ENCODE results near the gene CITED2.
A peak's percentile ranks its signal among the peaks of the same experiment; 100 is the strongest.
"Not testable (repeated sequence)": the region's sequence is repeated elsewhere in the genome, so short reads cannot be mapped to it uniquely, and the experiment has no call there.

Gene CITED2

DNA sequence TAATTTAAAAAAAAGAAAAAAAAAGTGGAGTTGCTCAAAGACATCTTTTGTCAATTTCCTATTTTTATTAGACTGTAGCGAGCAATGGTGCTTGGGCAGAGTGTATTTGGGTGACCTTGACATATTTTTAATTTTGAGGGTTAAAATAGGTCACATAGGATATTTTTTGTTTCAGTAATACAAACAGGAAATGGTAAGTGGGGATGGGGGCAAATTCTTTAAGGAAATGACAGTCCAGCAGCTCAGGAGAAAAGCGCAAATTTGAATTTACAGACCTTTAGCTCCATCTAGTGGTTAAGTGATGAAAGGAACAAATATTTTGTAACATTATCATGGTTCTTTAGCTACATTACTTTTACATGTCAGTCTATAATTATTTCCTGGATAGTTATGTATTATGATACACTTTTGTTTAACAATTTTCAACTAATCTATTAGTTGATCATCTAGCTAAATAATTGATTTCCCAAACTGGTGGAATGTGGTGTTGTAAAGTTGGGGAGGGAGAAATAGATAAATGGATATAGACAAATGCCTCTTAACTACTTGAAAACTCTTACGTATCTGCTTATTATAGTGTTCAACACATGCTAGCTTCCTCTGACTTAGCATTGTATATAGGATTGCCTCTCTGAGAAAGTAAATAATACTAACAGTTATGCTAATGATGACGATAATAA is 10.0 kb downstream of the CITED2 start:
- DNase-seq (ENCODE audit: low read depth in 2 of 2): no peak

DNA sequence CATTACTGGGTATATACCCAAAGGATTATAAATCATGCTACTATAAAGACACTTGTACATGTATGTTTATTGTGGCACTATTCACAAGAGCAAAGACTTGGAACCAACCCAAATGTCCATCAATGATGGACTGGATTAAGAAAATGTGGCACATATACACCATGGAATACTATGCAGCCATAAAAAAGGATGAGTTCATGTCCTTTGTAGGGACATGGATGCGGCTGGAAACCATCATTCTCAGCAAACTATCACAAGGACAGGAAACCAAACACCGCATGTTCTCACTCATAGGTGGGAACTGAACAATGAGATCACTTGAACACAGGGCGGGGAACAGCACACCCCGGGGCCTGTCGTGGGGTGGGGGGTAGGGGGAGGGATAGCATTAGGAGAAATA is 10.7 kb downstream of the CITED2 start:
- DNase-seq (ENCODE audit: low read depth in 2 of 2): not testable (repeated sequence)

- DNase-seq (ENCODE audit: low read depth in 2 of 2): not testable (repeated sequence)
These were observed 11.3 kb downstream of the CITED2 start for GRCh38 chr6:139363123-139363522.

- DNase-seq (ENCODE audit: low read depth in 2 of 2): no peak
These were observed 13.2 kb downstream of the CITED2 start for GRCh38 chr6:139361211-139361610.

GRCh38 chr6:139356924-139357323 is 17.5 kb downstream of the CITED2 start:
- no peak for DNase-seq (ENCODE audit: low read depth in 2 of 2)

GRCh38 chr6:139355777-139356445 is 18.5 kb downstream of the CITED2 start:
- no peak for DNase-seq (ENCODE audit: low read depth in 2 of 2)

- DNase-seq (ENCODE audit: low read depth in 2 of 2): no peak
These were observed 19.3 kb downstream of the CITED2 start for GRCh38 chr6:139355172-139355571.

GRCh38 chr6:139354189-139354588 is 20.3 kb downstream of the CITED2 start:
- no peak for DNase-seq (ENCODE audit: low read depth in 2 of 2)

DNA sequence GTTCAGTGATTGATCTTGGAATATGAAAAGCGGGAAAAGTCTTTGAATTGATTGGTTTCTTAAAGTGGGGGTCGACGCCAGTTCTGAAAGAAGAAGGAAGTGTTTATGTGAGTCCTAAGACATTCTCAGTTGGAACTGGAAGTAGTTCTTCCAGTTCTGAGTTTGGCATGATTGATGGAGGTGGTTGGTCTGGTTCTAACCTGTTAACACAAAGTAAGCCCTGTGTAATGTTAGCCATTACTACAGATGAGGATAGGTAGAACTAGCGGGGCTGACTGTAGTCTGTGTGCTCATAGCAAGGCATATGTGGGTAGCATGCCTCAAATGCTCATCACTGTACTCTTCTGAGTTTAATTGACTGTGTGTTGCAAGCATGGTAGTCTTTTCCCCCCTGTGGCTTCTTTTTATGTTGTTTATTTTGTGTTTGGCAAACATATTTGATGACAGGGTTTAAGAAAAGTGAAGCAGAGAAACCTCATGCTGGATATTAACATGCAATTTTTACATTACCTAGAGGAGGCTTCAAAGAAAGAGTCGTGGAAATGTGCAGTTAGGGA is 24.9 kb downstream of the CITED2 start:
- DNase-seq (ENCODE audit: low read depth in 2 of 2): no peak

GRCh38 chr6:139346392-139346791 is 28.1 kb downstream of the CITED2 start:
- no peak for DNase-seq (ENCODE audit: low read depth in 2 of 2)

DNA sequence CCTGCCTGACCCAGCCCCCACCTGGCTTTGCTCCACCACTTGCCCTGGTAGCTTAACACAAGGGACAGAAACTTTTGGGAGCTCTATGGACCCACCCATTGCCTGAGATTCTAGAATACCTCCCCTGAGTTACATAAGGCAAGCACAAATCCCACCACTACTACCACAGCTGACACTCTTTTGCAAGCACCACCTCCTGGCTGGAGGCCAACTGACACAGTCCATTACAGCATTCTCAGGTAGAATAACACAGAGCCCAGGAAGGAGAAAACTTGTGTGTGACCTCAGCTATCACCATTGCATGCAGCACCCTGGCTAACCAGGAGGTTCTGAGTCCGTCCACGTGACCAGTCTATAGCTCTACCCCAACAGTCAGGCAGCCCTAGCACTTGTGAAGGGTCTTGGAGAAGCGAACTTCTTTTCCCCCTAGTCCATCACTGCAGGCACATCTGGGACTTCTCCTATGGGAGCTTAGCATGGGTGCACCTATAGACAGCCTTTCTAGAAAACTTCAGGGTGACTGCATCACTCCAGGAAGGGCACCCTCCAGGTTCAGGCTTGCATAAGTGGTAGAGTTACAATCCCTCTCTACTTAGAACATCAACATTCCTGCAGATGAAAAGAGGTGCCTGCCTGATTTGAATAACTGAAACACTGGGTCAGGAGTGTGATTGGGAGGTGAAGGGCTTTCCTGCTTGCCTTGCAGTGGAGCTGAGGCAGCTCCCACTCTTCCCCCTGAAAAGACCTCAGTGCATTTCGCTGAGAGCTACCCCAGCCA is 30.1 kb downstream of the CITED2 start:
- DNase-seq (ENCODE audit: low read depth in 2 of 2): no peak

DNA sequence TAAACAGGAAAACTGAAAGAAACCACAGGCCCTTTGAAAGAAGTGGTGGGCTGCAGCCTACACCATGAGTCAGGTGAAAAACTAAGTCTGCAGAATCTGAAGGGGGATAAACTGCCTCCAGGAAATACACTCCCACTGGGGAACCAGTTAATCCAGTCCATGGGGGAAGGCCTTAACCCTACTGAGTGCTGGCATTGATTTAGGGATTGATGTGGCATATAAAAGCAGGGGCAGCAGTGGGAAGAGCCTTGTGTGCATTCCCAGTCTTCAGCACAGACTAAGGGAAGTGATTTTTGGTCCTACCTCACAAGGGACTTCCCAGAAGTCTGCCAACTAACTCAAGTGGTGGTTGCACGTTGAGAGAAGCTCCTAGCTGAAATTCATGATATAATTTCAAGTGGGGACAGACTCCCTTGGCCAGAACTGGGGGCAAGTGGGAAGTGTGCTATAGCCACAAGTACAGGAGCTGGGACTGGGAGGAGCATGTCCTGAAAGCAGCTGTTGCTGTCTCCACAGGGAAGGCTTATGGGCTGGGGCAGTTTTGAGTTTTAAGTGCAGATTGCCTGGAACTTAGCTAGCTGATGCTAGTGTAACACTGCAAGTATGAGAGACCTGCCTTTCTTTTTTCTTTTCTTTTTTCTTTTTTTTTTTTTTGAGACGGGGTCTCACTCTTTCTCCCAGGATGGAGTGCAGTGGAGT is 31.2 kb downstream of the CITED2 start:
- DNase-seq (ENCODE audit: low read depth in 2 of 2): no peak

GRCh38 chr6:139341060-139341459 is 33.4 kb downstream of the CITED2 start:
- no peak for DNase-seq (ENCODE audit: low read depth in 2 of 2)

DNA sequence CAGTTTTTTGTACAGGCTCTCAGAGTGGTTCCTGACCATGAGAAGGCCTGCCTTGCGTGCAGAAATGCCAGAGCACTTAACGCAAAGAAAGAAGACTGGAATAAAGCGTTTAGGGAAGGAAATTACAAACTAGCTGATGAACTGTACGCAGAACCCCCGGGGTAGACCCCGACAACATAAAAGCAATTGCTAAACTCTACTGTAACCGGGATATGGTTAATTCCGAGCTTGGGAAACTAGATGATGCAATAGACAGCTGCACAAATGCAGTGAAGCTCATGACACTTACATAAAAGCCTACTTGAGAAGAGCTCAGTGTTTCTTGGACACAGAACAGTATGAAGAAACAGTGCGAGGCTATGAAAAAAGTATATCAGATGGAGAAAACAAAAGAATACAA is 35.7 kb downstream of the CITED2 start:
- DNase-seq (ENCODE audit: low read depth in 2 of 2): peak; percentile 51 to 54

- DNase-seq (ENCODE audit: low read depth in 2 of 2): no peak
These were observed 36.6 kb downstream of the CITED2 start for GRCh38 chr6:139337830-139338229.

- no peak for DNase-seq (ENCODE audit: low read depth in 2 of 2)
These were observed 37.4 kb downstream of the CITED2 start for GRCh38 chr6:139337001-139337400.

DNA sequence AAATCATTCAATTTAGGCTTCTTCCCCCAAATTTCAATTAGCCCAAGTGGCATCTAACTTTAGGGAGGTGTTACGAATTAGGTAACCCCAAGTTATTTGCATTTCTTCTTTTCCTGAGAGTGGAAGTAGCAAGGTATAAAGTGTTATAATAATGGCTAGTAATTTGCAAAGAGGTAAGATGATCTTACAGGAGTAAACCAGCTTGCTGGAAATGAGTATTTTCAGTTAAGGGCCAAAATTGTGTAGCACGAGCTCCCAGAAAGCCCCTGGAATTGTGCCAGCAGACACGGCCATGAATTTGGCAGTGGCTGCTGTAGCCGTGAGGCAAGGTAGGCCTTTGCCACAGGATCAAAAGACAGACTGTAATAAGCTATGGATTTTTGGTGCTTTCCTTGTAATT is 38.0 kb downstream of the CITED2 start:
- no peak for DNase-seq (ENCODE audit: low read depth in 2 of 2)

DNA sequence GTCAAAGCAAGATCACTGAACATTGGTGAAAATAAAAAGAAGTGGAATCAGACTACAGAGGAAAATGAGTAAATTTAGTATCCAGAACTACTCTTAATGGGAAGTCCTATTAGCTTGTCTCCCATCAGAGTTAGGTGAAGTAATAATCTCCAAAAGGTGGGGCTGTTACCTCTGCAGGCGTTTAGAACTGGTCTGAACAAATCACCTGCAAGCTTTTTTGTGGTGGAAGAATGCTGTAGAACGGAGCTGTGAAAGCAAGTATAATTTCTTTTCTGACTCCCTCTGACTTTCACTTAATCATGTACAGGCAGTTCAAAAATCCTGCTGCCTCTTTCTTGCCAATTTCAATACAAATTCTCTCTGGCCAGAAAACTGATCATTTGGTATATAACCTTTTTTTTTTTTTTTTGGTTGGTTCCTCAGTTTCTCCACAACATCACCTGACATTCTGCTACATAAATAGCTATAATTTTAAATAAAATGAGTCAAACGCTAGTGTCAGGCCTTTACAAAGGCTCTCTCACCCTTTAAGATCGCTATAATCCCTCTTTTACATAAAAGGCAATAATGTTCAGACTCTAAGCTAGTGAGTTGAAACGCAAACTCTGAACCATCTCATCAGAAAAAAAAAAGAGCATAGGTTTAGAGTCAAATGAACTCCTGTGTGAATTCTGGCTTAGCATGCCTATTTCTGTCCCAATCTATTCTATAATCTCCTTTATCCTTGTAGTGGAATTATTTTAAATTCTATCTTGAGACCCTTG is 38.8 kb downstream of the CITED2 start:
- no peak for DNase-seq (ENCODE audit: low read depth in 2 of 2)

- DNase-seq (ENCODE audit: low read depth in 2 of 2): peak; percentile 89
These were observed 39.5 kb downstream of the CITED2 start for GRCh38 chr6:139334806-139335446.

DNA sequence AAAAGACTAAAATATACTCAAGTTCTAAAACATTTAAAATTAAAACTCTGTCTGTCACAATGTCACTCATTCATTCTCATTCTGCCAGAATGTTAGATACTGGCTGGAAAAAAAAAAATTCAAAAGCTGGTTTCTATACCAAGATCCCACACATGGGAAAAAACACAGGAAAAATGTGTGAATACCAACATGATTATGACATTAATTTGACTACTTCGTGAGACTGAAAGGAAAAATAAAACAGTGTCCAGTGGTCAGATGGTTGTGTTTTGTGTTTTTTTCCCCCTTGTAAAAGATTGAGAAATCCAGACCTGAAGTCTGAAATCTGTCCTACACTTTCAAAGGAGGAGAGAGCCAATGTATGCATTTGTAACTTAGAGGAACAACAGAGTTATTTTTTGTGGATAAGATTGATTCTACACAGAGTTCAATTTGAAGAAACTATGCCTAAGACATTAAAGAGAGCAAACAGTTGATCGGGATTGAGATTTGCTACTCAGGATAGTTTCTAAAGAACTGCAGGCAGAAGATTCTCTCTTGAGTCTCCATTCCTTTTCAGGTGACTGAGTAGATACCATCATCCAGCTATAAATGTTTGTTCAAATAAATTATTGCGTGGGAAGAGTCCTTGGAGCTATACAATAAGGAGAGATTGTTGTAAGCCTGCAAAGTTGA is 43.5 kb downstream of the CITED2 start:
- no peak for DNase-seq (ENCODE audit: low read depth in 2 of 2)
